HepG2 (cell line): ENCODE data around the gene NT5M. TPM values are rescaled to one million over a fixed set of nuclear protein-coding genes. Genes with fewer than 3 reads are reported as not detected.

ENCODE experiments used
- ARID5B ChIP-seq: IDR thresholded peaks from 2 replicates; pipeline ENCODE4 v1.4.0; 2020; ENCODE audit warnings: mild to moderate bottlenecking, missing genetic modification reagents
- CSRNP1 ChIP-seq: sonication (generic); formaldehyde crosslinking; IDR thresholded peaks from 2 replicates; pipeline ENCODE4 v1.8.1; 2023; ENCODE audit warnings: mild to moderate bottlenecking, missing genetic modification reagents
- ELF3 ChIP-seq: IDR thresholded peaks from 2 replicates; pipeline ENCODE4 v1.6.1; 2016; ENCODE audit warnings: missing genetic modification reagents, missing compliant biosample characterization
- ESRRA ChIP-seq: sonication (generic); formaldehyde crosslinking; IDR thresholded peaks from 2 replicates; pipeline ENCODE4 v1.5.1; 2020; ENCODE audit warnings: mild to moderate bottlenecking, low read depth, missing genetic modification reagents
- HNF4A ChIP-seq: sonication (generic); formaldehyde crosslinking; IDR thresholded peaks from 2 replicates; pipeline ENCODE4 v1.4.0; 2020; ENCODE audit warnings: missing genetic modification reagents
- HNRNPL ChIP-seq: fragments of 200-400 bp; formaldehyde crosslinking; IDR thresholded peaks from 2 replicates; pipeline ENCODE4 v1.6.1; 2017; ENCODE audit warnings: mild to moderate bottlenecking, low read depth, low read length
- KDM5B ChIP-seq: sonication (generic); formaldehyde crosslinking; IDR thresholded peaks from 2 replicates; pipeline ENCODE4 v1.4.0; 2020; ENCODE audit warnings: missing genetic modification reagents, mild to moderate bottlenecking, borderline replicate concordance
- RBFOX2 ChIP-seq: fragments of 200-400 bp; formaldehyde crosslinking; IDR thresholded peaks from 2 replicates; pipeline ENCODE4 v1.6.1; 2017; ENCODE audit warnings: low read depth, mild to moderate bottlenecking, low read length
- RXRA ChIP-seq: sonication (generic); formaldehyde crosslinking; IDR thresholded peaks from 2 replicates; pipeline ENCODE4 v1.5.1; 2020; ENCODE audit warnings: missing genetic modification reagents
- TEAD3 ChIP-seq: optimal IDR thresholded peaks from 2 replicates; pipeline ENCODE3; 2016; ENCODE audit warnings: borderline replicate concordance
- THAP11 ChIP-seq: IDR thresholded peaks from 2 replicates; pipeline ENCODE4 v1.6.1; 2016; ENCODE audit warnings: missing biosample characterization, missing genetic modification reagents
- ZNF280B ChIP-seq: sonication (generic); formaldehyde crosslinking; IDR thresholded peaks from 2 replicates; pipeline ENCODE4 v1.5.0; 2020; ENCODE audit warnings: missing genetic modification reagents, mild to moderate bottlenecking, borderline replicate concordance
- ZNF333 ChIP-seq: sonication (generic); formaldehyde crosslinking; IDR thresholded peaks from 2 replicates; pipeline ENCODE4 v1.4.0; 2020; ENCODE audit warnings: mild to moderate bottlenecking, missing genetic modification reagents, borderline replicate concordance
- ZNF775 ChIP-seq: sonication (generic); formaldehyde crosslinking; IDR thresholded peaks from 2 replicates; pipeline ENCODE4 v1.4.0; 2020; ENCODE audit warnings: missing genetic modification reagents, mild to moderate bottlenecking, moderate library complexity, borderline replicate concordance
- polyA plus RNA-seq, 8 experiments: library from polyadenylated mRNA; depleted of rRNA in 3 of 8; stranded (reverse) in 7 of 8; unstranded in 1 of 8; fragments of >200 nt; fragmentation: Illumina TruSeq in 4 of 8; extraction: Trizol in 4 of 8; gene quantifications; 2 replicates each; pipeline versions ENCODE4 v1.2.1 to v1.2.3, GENCODE V29; 2011 to 2016; ENCODE audit warnings: low read depth in 4 of 8, missing spikeins in 1 of 8, mixed read lengths in 1 of 8; ENCODE audit not compliant: insufficient read depth in 1 of 8
- total RNA-seq, 5 experiments: library from RNA; depleted of rRNA; stranded (reverse); fragments of >200 nt; fragmentation: Illumina TruSeq; extraction: Trizol; gene quantifications; 2 replicates each; pipeline ENCODE4 v1.2.3, GENCODE V29; 2016; ENCODE audit warnings: low read depth in 1 of 5
- TF ChIP-seq, protein P1 (sequence below): sonication (generic); formaldehyde crosslinking; IDR thresholded peaks from 2 replicates; pipeline ENCODE4 v1.8.1; 2023; ENCODE audit warnings: mild to moderate bottlenecking, missing genetic modification reagents, borderline replicate concordance
- TF ChIP-seq, protein P2 (sequence below): sonication (generic); formaldehyde crosslinking; IDR thresholded peaks from 2 replicates; pipeline ENCODE4 v1.9.0; 2022; ENCODE audit warnings: missing genetic modification reagents, mild to moderate bottlenecking, borderline replicate concordance

NT5M gene
- total and polyA plus RNA-seq, 2 of the 13 experiments (the other 11 are each of a cell fraction or from before 2014, with no cell fraction given) = 0.55 to 0.78 TPM

- TF ChIP-seq HNRNPL (peak; percentile 97), ELF3 (CRISPR knock-in tag) (peak; percentile 22; the same call in 1 of the 2 replicates), ARID5B (peak; percentile 20; the same call in 1 of the 2 replicates), ZNF775 (no peak), TEAD3 (CRISPR knock-in tag) (peak; percentile 58), CSRNP1 (CRISPR knock-in tag) (0 out of 2 replicates have a peak, but pooled peaks have one; percentile 18), HNF4A (CRISPR knock-in tag) (peak; percentile 73), ZNF333 (CRISPR knock-in tag) (peak; percentile 80; the same call in 1 of the 2 replicates), THAP11 (0 out of 2 replicates have a peak, but pooled peaks have one; percentile 28), KDM5B (CRISPR knock-in tag) (peak; percentile 60; the same call in 1 of the 2 replicates), RBFOX2 (no peak), ESRRA (CRISPR knock-in tag) (peak; percentile 71; the same call in 1 of the 2 replicates), ZNF280B (CRISPR knock-in tag) (peak; percentile 45; the same call in 1 of the 2 replicates), RXRA (CRISPR knock-in tag) (peak; percentile 74)
- TF ChIP-seq, protein P1, sequence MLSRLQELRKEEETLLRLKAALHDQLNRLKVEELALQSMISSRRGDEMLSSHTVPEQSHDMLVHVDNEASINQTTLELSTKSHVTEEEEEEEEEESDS (CRISPR knock-in tag) = no peak
- TF ChIP-seq, protein P2, sequence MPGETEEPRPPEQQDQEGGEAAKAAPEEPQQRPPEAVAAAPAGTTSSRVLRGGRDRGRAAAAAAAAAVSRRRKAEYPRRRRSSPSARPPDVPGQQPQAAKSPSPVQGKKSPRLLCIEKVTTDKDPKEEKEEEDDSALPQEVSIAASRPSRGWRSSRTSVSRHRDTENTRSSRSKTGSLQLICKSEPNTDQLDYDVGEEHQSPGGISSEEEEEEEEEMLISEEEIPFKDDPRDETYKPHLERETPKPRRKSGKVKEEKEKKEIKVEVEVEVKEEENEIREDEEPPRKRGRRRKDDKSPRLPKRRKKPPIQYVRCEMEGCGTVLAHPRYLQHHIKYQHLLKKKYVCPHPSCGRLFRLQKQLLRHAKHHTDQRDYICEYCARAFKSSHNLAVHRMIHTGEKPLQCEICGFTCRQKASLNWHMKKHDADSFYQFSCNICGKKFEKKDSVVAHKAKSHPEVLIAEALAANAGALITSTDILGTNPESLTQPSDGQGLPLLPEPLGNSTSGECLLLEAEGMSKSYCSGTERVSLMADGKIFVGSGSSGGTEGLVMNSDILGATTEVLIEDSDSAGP (CRISPR knock-in tag) = peak; percentile 54; the same call in 1 of the 2 replicates
Observed at GRCh38 chr17:17387498-17388362, 84.6 kb downstream of the NT5M start (continued).
